Stimulated activated CD8-positive, alpha-beta memory T cell treated with anti-CD3 and anti-CD28 coated beads, Interleukin-12 subunit alpha, Interleukin-12 subunit beta, amount 100 ng/mL, for 4 hours (primary cell): ENCODE data around the gene MATK.
"Not testable (repeated sequence)": the region's sequence is repeated elsewhere in the genome, so short reads cannot be mapped to it uniquely, and the experiment has no call there.

ENCODE experiments used
- DNase-seq: peaks from one replicate; pipeline ENCODE4 v3.0.0-alpha.2; 2020; ENCODE audit warnings: low read depth

The MATK gene

GRCh38 chr19:3816148-3816547 lies 30.0 kb upstream of the MATK start:
- not testable (repeated sequence) for DNase-seq

GRCh38 chr19:3814648-3815047 lies 28.5 kb upstream of the MATK start:
- DNase-seq: no peak

- DNase-seq: no peak
These were observed 27.6 kb upstream of the MATK start for GRCh38 chr19:3813473-3814392.

- DNase-seq: no peak
These were observed 24.7 kb upstream of the MATK start for GRCh38 chr19:3810708-3811355.

- no peak for DNase-seq
These were observed 23.9 kb upstream of the MATK start for GRCh38 chr19:3809881-3810707.

- DNase-seq: no peak
These were observed 22.4 kb upstream of the MATK start for GRCh38 chr19:3808420-3809143.

- DNase-seq: no peak
These were observed 21.6 kb upstream of the MATK start for GRCh38 chr19:3807574-3808354.

- no peak for DNase-seq
These were observed 20.9 kb upstream of the MATK start for GRCh38 chr19:3807131-3807480.

- no peak for DNase-seq
These were observed 19.7 kb upstream of the MATK start for GRCh38 chr19:3805859-3806258.

GRCh38 chr19:3804429-3804828 lies 18.2 kb upstream of the MATK start:
- DNase-seq: no peak

GRCh38 chr19:3803986-3804385 lies 17.8 kb upstream of the MATK start:
- no peak for DNase-seq

GRCh38 chr19:3803114-3803888 lies 17.1 kb upstream of the MATK start:
- no peak for DNase-seq

GRCh38 chr19:3801412-3802096 lies 15.4 kb upstream of the MATK start:
- DNase-seq: peak; percentile 57

GRCh38 chr19:3800996-3801395 lies 14.8 kb upstream of the MATK start:
- DNase-seq: no peak

GRCh38 chr19:3798137-3798536 lies 12.0 kb upstream of the MATK start:
- no peak for DNase-seq

- DNase-seq: no peak
These were observed 10.2 kb upstream of the MATK start for GRCh38 chr19:3796358-3796757.

- DNase-seq: no peak
These were observed 7.6 kb upstream of the MATK start for GRCh38 chr19:3793799-3794198.

GRCh38 chr19:3792114-3792513 lies 5.9 kb upstream of the MATK start:
- no peak for DNase-seq

- DNase-seq: no peak
These were observed 4.8 kb upstream of the MATK start for GRCh38 chr19:3790941-3791340.

GRCh38 chr19:3790209-3790734 lies 4.1 kb upstream of the MATK start:
- DNase-seq: no peak
